ENCODE measurements around the gene RNF148.
"Not testable (repeated sequence)": the region's sequence is repeated elsewhere in the genome, so short reads cannot be mapped to it uniquely, and the experiment has no call there.

The RNF148 gene

GRCh38 chr7:122709930-122710646 is 7.4 kb upstream of the RNF148 start:
- CTCF ChIA-PET, result no interaction called here
- H3K36me3 Mint-ChIP-seq, result no peaks in the 10 kb centered on the region
- H3K9me3 Mint-ChIP-seq, result no peaks in the 10 kb centered on the region
- no peaks in the 10 kb centered on the region for H3K4me1 Mint-ChIP-seq
- no peak overlapping the region for H3K27ac Mint-ChIP-seq
- H3K27me3 Mint-ChIP-seq, result no peaks in the 10 kb centered on the region
- DNase-seq, result no peak
- H3K4me3 Mint-ChIP-seq, result no peak overlapping the region

- DNase-seq, result no peak
- CTCF ChIA-PET, result no interaction called here
- Mint-ChIP-seq H3K27ac (no peak overlapping the region), H3K27me3 (no peaks in the 10 kb centered on the region), H3K36me3 (no peaks in the 10 kb centered on the region), H3K4me3 (no peak overlapping the region), H3K4me1 (no peaks in the 10 kb centered on the region), H3K9me3 (peaks cover 5% of the 10 kb centered on the region)
Measured at GRCh38 chr7:122706836-122707235, 4.1 kb upstream of the RNF148 start.

GRCh38 chr7:122699017-122699416 is 3.7 kb downstream of the RNF148 start, which contains the start of gene RNF133:
TSS of gene RNF133 (minus strand) at chr7:122699117. CDS start at chr7:122698918, 199 bp downstream.
- H3K27me3 Mint-ChIP-seq, result no peaks in the 10 kb centered on the region
- H3K9me3 Mint-ChIP-seq, result peaks cover 15% of the 10 kb centered on the region
- no peak for DNase-seq
- CTCF ChIA-PET, result no interaction called here
- H3K4me3 Mint-ChIP-seq, result no peak within 1 kb of the TSS
- H3K4me1 Mint-ChIP-seq, result no peaks in the 10 kb centered on the region
- no peaks in the 10 kb centered on the region for H3K36me3 Mint-ChIP-seq
- no peak within 1 kb of the TSS for H3K27ac Mint-ChIP-seq

- no peaks in the 10 kb centered on the region for H3K27me3 Mint-ChIP-seq
- H3K4me1 Mint-ChIP-seq, result no peaks in the 10 kb centered on the region
- CTCF ChIA-PET, result no interaction called here
- no peak overlapping the region for H3K4me3 Mint-ChIP-seq
- H3K36me3 Mint-ChIP-seq, result no peaks in the 10 kb centered on the region
- peaks cover 21% of the 10 kb centered on the region for H3K9me3 Mint-ChIP-seq
- DNase-seq, result no peak
- no peak overlapping the region for H3K27ac Mint-ChIP-seq
Measured at GRCh38 chr7:122695816-122696215, 6.9 kb downstream of the RNF148 start.

- CTCF ChIA-PET, result no interaction called here
- Mint-ChIP-seq H3K36me3 (no peaks in the 10 kb centered on the region), H3K4me1 (no peaks in the 10 kb centered on the region), H3K4me3 (no peak overlapping the region), H3K9me3 (peaks cover 23% of the 10 kb centered on the region), H3K27ac (no peak overlapping the region), H3K27me3 (no peaks in the 10 kb centered on the region)
- no peak for DNase-seq
Measured at GRCh38 chr7:122694697-122695096, 8.0 kb downstream of the RNF148 start.

GRCh38 chr7:122692769-122693309 is 9.9 kb downstream of the RNF148 start:
- Mint-ChIP-seq H3K27me3 (no peaks in the 10 kb centered on the region), H3K4me3 (no peak overlapping the region), H3K9me3 (peaks cover 21% of the 10 kb centered on the region), H3K36me3 (no peaks in the 10 kb centered on the region), H3K27ac (no peak overlapping the region), H3K4me1 (no peaks in the 10 kb centered on the region)
- no peak for DNase-seq
- CTCF ChIA-PET, result no interaction called here

- no peaks in the 10 kb centered on the region for H3K4me1 Mint-ChIP-seq
- no peaks in the 10 kb centered on the region for H3K36me3 Mint-ChIP-seq
- H3K27ac Mint-ChIP-seq, result no peak overlapping the region
Measured at GRCh38 chr7:122691569-122692235, 11.0 kb downstream of the RNF148 start.

GRCh38 chr7:122689346-122690109 is 13.2 kb downstream of the RNF148 start:
- H3K4me3 Mint-ChIP-seq, result no peak overlapping the region
- DNase-seq, result no peak
- no peak overlapping the region for H3K27ac Mint-ChIP-seq
- H3K4me1 Mint-ChIP-seq, result no peaks in the 10 kb centered on the region
- H3K9me3 Mint-ChIP-seq, result peaks cover 21% of the 10 kb centered on the region
- no peaks in the 10 kb centered on the region for H3K36me3 Mint-ChIP-seq
- H3K27me3 Mint-ChIP-seq, result no peaks in the 10 kb centered on the region
- CTCF ChIA-PET, result no interaction called here

More at GRCh38 chr7:122691569-122692235, 11.0 kb downstream of the RNF148 start:
- H3K4me3 Mint-ChIP-seq, result no peak overlapping the region
- no peak for DNase-seq
- H3K9me3 Mint-ChIP-seq, result peaks cover 21% of the 10 kb centered on the region
- H3K27me3 Mint-ChIP-seq, result no peaks in the 10 kb centered on the region
- CTCF ChIA-PET, result no interaction called here

GRCh38 chr7:122688400-122688998 is 14.2 kb downstream of the RNF148 start:
- H3K4me3 Mint-ChIP-seq, result no peak overlapping the region
- CTCF ChIA-PET, result no interaction called here
- no peak for DNase-seq
- H3K4me1 Mint-ChIP-seq, result no peaks in the 10 kb centered on the region
- H3K27ac Mint-ChIP-seq, result no peak overlapping the region
- peaks cover 16% of the 10 kb centered on the region for H3K9me3 Mint-ChIP-seq
- H3K36me3 Mint-ChIP-seq, result no peaks in the 10 kb centered on the region
- H3K27me3 Mint-ChIP-seq, result no peaks in the 10 kb centered on the region

GRCh38 chr7:122686360-122686878 is 16.3 kb downstream of the RNF148 start:
- peaks cover 5% of the 10 kb centered on the region for H3K9me3 Mint-ChIP-seq
- H3K27me3 Mint-ChIP-seq, result no peaks in the 10 kb centered on the region
- H3K4me3 Mint-ChIP-seq, result no peak overlapping the region
- no peak overlapping the region for H3K27ac Mint-ChIP-seq
- no peaks in the 10 kb centered on the region for H3K4me1 Mint-ChIP-seq
- H3K36me3 Mint-ChIP-seq, result no peaks in the 10 kb centered on the region
- CTCF ChIA-PET, result no interaction called here
- DNase-seq, result no peak

GRCh38 chr7:122684504-122684903 is 18.2 kb downstream of the RNF148 start:
- Mint-ChIP-seq H3K4me1 (no peaks in the 10 kb centered on the region), H3K27me3 (no peaks in the 10 kb centered on the region), H3K36me3 (no peaks in the 10 kb centered on the region), H3K27ac (no peak overlapping the region), H3K9me3 (no peaks in the 10 kb centered on the region), H3K4me3 (no peak overlapping the region)
- no peak for DNase-seq
- CTCF ChIA-PET, result no interaction called here

- no peaks in the 10 kb centered on the region for H3K36me3 Mint-ChIP-seq
- no peak for DNase-seq
- peak overlapping the region; percentile 37 for H3K27ac Mint-ChIP-seq
- H3K9me3 Mint-ChIP-seq, result no peaks in the 10 kb centered on the region
- no peaks in the 10 kb centered on the region for H3K27me3 Mint-ChIP-seq
- CTCF ChIA-PET, result no interaction called here
- H3K4me3 Mint-ChIP-seq, result no peak overlapping the region
- no peaks in the 10 kb centered on the region for H3K4me1 Mint-ChIP-seq
Measured at GRCh38 chr7:122682815-122683550, 19.7 kb downstream of the RNF148 start.

GRCh38 chr7:122681186-122681585 is 21.5 kb downstream of the RNF148 start:
- H3K27ac Mint-ChIP-seq, H3K27me3 Mint-ChIP-seq, H3K4me1 Mint-ChIP-seq, H3K9me3 Mint-ChIP-seq, CTCF ChIA-PET, H3K4me3 Mint-ChIP-seq, DNase-seq, H3K36me3 Mint-ChIP-seq: not testable (repeated sequence)

Measured in activated naive CD4-positive, alpha-beta T cell treated with anti-CD3 and anti-CD28 coated beads, Interleukin-2, amount 10 ng/mL, durations not matched to agents 7 days and 5 days (primary cell).